ENCODE data around the gene HSPH1. TPM values are rescaled to one million over a fixed set of nuclear protein-coding genes. Genes with fewer than 3 reads are reported as not detected.

HSPH1 gene
- polyA plus RNA-seq, 1 experiment: 88.6 TPM

DNA sequence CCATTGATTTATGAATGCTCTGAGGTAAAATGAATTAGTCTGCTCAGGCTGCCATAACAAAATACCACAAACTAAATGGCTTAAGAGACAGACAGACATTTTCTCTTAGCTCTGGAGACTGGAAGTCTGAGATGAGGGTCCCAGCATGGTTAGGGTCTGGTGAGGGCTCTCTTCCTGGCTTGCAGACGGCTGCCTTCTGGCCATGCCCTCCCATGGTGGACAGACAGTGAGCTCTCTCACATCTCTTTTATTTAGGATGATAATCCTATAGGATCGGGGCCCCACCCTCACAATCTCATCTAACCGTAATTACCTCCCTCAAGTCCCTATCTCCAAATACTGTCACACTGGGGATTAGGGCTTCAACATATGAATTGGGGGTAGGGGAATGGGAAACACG is 47.1 kb downstream of the HSPH1 start:
- Histone ChIP-seq H3K4me3 (ENCODE audit: low read depth, low read length) (no peak overlapping the region), H3K27ac (ENCODE audit: low read depth, low read length) (no peak overlapping the region), H3K9me3 (ENCODE audit: control insufficient read depth, insufficient read depth, low read length) (no peaks in the 10 kb centered on the region; the same call in 1 of the 2 replicates), H3K27me3 (ENCODE audit: control insufficient read depth, insufficient read depth, low read length) (peaks cover 53% of the 10 kb centered on the region)
- ChIA-PET CTCF (no interaction called here), POLR2A (no interaction called here)
- DNase-seq (ENCODE audit: low read depth, low spot score): no peak
- TF ChIP-seq, protein P1, sequence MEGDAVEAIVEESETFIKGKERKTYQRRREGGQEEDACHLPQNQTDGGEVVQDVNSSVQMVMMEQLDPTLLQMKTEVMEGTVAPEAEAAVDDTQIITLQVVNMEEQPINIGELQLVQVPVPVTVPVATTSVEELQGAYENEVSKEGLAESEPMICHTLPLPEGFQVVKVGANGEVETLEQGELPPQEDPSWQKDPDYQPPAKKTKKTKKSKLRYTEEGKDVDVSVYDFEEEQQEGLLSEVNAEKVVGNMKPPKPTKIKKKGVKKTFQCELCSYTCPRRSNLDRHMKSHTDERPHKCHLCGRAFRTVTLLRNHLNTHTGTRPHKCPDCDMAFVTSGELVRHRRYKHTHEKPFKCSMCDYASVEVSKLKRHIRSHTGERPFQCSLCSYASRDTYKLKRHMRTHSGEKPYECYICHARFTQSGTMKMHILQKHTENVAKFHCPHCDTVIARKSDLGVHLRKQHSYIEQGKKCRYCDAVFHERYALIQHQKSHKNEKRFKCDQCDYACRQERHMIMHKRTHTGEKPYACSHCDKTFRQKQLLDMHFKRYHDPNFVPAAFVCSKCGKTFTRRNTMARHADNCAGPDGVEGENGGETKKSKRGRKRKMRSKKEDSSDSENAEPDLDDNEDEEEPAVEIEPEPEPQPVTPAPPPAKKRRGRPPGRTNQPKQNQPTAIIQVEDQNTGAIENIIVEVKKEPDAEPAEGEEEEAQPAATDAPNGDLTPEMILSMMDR (IDR thresholded peaks at IDR 0.05; ENCODE audit: low read depth, low read length): no peak

DNA sequence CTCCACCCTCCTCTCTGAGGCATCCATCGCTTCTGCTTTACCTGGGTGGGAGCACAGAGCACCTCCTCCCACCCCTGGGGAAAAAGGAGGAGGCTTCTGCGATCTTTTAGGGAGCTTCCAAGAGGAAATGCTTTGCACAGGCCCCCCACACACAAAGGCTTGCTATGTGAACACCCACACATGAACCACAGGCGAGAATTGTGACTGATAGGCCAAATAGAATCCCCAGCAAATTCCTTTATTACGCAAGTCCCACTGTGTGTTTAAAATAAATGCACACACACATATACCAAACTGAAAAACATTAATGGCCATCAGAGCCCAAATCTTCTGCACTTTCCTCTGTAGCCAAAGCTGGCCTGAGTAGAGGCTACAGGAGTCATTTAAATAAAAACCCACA is 50.6 kb downstream of the HSPH1 start:
- POLR2A ChIA-PET: no interaction called here
- Histone ChIP-seq H3K4me3 (ENCODE audit: low read depth, low read length) (no peak overlapping the region), H3K9me3 (ENCODE audit: control insufficient read depth, insufficient read depth, low read length) (no peaks in the 10 kb centered on the region; the same call in 1 of the 2 replicates), H3K27ac (ENCODE audit: low read depth, low read length) (no peak overlapping the region), H3K27me3 (ENCODE audit: control insufficient read depth, insufficient read depth, low read length) (peaks cover 25% of the 10 kb centered on the region)
- TF ChIP-seq, protein P1 (IDR thresholded peaks at IDR 0.05; ENCODE audit: low read depth, low read length): no peak
- peak; percentile 20 for DNase-seq (ENCODE audit: low read depth, low spot score)
- CTCF ChIA-PET: no interaction called here

DNA sequence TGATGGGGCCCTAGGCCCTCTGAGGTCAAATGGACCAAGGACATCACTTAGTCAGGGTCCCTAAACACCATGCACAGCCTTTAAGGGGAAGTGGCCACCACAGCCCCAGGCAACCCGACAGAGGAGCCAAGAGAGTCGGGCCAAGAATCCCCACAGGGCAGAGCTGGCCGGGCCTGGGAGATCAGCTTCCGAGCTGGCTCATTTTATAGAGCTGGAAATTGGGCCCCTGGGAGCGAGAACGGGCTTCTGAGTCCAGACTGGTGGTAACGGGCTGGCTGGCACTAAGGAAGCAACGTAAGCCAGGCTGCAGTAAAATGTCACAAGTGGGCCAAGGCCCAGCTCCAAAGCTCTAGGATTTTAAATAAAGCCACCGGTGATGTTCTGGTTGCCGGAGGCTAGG is 51.1 kb downstream of the HSPH1 start:
- Histone ChIP-seq H3K4me3 (ENCODE audit: low read depth, low read length) (no peak overlapping the region), H3K9me3 (ENCODE audit: control insufficient read depth, insufficient read depth, low read length) (no peaks in the 10 kb centered on the region; the same call in 1 of the 2 replicates), H3K27ac (ENCODE audit: low read depth, low read length) (no peak overlapping the region), H3K27me3 (ENCODE audit: control insufficient read depth, insufficient read depth, low read length) (peaks cover 25% of the 10 kb centered on the region)
- CTCF ChIA-PET: no interaction called here
- POLR2A ChIA-PET: no interaction called here
- DNase-seq (ENCODE audit: low read depth, low spot score): no peak
- TF ChIP-seq, protein P1 (IDR thresholded peaks at IDR 0.05; ENCODE audit: low read depth, low read length): no peak

DNA sequence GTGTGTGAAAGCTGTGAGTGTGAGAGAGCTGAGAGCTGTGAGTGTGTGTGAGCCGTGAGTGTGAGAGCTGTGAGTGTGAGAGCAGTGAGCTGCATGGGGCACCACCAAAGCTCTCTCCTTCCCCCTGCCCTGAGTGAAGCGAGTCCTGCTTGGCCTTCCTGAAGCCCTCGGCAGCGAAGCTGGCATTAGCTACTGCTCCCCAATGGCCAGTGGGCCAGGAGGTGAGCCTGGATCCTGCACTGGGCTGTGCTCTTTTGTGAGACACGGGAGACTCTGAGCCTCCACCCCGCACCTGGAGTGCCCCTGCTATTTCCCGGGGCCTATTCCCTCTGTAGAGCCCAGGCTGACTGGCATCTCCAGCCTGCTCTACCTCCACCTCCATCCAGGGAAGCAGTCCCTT is 51.5 kb downstream of the HSPH1 start:
- CTCF ChIA-PET: no interaction called here
- Histone ChIP-seq H3K9me3 (ENCODE audit: control insufficient read depth, insufficient read depth, low read length) (no peaks in the 10 kb centered on the region; the same call in 1 of the 2 replicates), H3K27ac (ENCODE audit: low read depth, low read length) (no peak overlapping the region), H3K4me3 (ENCODE audit: low read depth, low read length) (no peak overlapping the region), H3K27me3 (ENCODE audit: control insufficient read depth, insufficient read depth, low read length) (peaks cover 22% of the 10 kb centered on the region)
- POLR2A ChIA-PET: no interaction called here
- DNase-seq (ENCODE audit: low read depth, low spot score): no peak
- TF ChIP-seq, protein P1 (IDR thresholded peaks at IDR 0.05; ENCODE audit: low read depth, low read length): no peak

DNA sequence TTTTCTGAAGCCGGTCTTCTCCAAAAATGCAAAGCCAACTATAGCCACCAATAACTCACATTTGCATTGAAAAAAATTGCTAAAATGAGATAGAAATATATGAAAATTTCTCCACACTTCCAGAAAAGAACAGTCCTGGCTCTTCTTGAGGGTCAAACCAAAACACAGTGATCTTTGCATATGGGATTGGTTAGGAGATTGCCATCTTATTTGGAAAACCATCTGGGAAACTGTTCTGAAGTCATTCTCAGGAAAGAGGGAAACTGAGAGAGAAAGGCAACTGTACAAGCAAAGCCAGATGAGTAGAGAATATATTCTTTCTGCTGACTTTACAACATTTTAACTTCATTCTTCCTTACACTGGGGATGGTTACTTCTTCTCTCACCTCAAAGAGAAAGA is 54.6 kb downstream of the HSPH1 start:
- no peak overlapping the region for H3K27ac ChIP-seq (ENCODE audit: low read depth, low read length)
- CTCF ChIA-PET: no interaction called here
- peaks cover 30% of the 10 kb centered on the region for H3K27me3 ChIP-seq (ENCODE audit: control insufficient read depth, insufficient read depth, low read length)
- POLR2A ChIA-PET: no interaction called here
- DNase-seq (ENCODE audit: low read depth, low spot score): no peak
- no peaks in the 10 kb centered on the region; the same call in 1 of the 2 replicates for H3K9me3 ChIP-seq (ENCODE audit: control insufficient read depth, insufficient read depth, low read length)
- TF ChIP-seq, protein P1 (IDR thresholded peaks at IDR 0.05; ENCODE audit: low read depth, low read length): no peak
- H3K4me3 ChIP-seq (ENCODE audit: low read depth, low read length): no peak overlapping the region

Data from AG04450 (cell line).